NCI-H526 (cell line): ENCODE measurements around the gene PPP1R37.

Experiments used
- DNase-seq, 2 experiments: peaks; one replicate each; lab custom pipeline; 2025; lab: John Stamatoyannopoulos, UW

Gene PPP1R37

DNA sequence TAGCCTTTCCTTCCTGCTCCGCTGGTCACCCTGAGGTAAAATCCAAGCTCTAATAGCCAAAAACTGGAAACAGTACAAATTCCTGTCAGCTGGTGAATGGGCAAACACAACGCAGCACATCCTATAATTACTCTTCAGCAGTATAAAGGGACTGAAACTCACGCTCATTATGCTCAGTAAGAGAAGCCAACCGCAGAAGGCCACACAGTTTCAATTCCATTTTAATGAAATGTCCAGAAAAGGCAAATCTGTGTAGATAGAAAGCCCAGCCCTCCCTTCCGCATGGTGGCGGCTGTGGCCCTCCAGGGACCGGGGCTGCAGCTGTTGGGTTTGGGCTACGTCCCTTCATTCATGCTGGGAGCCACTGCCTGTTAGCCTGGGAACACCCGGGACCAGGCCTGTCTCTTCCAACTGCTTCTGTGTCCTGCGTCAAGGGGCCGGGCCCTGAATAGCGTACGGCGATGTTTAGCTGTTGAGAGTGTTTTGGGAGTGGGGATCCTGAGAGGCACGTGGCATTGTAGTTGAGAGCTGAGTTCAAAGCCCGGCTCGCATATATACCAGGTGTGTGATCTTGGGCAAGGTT, 44.3 kb downstream of the PPP1R37 start:
- DNase-seq: no peak

- no peak for DNase-seq
Observed at GRCh38 chr19:45138303-45138751, 45.3 kb downstream of the PPP1R37 start.

DNA sequence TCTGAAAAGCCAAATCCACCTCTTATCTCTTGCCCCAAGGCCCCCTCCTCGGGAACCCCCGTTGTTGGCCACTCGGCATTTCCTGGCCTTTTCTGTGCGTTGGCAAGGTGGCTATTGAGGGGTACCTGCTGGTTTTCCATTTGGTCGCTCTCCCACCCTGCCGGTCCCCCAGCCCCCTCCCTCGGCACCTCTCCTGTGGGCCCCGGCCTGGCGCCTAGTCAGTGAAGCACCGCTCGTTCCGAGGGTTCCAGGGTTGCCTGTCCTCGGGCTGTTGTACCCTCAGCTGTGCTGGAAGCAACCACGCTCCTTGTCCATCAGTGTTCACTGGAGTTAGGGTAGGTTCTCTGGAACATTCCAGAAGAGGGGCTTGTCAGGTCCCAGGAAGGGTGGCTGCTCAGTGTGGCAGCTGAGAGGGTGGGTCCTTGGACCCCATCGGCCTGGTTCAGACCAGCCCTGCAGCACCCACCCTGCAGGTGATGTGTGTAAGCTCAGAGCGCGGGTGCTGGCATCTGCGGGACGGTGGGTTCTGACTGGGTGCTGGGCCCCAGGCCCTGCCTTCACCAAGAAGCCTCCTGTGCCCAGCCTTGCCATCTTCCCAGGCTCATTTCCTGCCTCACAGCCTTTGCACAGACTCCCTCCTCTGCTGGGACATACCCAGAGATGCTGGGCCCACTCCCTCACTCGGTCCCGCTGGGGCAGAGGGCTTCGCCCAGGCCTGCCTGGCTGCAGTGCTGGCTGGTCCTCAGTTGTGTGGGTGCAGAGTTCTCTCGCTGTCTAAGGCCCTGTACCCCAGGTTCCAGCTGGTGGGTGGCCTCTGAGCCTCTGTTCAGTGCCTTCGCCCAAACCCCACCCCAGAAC, 46.5 kb downstream of the PPP1R37 start:
- DNase-seq: no peak

DNA sequence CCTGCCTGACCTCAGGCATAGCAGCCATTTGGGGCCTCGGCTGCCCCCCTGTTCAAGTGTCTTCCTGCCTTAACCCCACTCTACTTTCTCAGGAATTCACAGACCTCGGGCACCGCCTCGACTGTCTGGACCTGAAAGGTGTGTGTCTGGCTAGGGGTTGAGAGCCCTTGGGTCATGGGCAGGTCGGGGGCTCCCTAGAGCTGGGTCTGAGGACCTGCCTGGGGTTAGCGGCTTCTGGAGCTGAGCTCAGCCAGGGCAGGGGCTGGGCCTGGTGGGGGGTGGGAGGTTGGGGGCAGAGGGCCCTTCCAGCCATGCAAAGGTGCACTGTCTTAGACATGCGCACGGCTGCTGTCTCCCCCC, 47.1 kb downstream of the PPP1R37 start:
- DNase-seq: no peak

DNA sequence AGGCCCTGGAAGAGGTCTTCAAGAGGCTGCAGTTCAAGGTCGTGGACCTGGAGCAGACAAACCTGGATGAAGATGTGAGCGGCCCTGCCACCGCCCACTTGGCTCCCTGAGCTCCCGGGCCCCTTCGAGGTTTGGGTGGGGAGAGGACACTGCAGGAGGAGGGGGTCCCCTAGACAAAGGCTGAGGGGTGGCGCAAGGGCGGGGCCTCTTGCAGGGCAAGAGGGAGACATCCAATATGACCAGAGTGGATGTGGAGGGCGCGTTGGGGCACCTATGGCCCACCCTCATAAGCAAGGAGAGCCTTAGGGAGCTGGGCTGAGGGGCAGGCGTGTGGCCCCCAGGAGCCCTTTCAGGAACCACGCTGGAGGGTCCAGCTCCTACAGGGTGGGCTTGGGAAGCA, 47.6 kb downstream of the PPP1R37 start:
- DNase-seq: no peak

DNA sequence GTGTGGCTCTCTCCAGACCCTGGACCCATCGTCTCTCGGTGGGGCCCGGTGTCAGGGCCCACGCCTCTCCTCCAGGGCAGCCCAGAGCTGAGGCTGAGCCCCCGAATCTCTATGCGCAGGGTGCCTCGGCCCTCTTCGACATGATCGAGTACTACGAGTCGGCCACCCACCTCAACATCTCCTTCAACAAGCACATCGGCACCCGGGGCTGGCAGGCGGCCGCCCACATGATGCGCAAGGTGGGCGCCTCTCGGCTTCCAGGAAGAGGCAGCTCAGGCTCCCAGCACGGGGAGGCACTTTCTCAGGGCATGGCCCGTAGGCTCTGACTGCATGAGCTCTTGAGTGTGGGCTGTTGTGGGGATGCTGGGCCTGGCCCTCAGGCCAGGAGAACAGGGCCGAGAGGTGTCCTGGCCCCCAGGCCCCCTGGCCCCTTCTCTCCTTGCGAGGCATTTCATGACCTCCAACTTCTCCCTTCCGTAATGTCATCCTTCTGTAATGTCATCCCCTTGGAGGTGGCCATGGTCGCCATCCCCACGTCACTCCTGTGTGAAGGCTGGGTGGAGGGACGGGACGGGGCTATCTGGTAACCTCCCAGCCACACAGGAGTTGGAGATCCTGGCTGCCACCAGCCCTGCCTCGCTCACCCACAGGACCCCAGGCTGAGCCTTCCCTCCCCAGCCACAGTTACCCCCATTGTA, 48.4 kb downstream of the PPP1R37 start:
- no peak for DNase-seq

DNA sequence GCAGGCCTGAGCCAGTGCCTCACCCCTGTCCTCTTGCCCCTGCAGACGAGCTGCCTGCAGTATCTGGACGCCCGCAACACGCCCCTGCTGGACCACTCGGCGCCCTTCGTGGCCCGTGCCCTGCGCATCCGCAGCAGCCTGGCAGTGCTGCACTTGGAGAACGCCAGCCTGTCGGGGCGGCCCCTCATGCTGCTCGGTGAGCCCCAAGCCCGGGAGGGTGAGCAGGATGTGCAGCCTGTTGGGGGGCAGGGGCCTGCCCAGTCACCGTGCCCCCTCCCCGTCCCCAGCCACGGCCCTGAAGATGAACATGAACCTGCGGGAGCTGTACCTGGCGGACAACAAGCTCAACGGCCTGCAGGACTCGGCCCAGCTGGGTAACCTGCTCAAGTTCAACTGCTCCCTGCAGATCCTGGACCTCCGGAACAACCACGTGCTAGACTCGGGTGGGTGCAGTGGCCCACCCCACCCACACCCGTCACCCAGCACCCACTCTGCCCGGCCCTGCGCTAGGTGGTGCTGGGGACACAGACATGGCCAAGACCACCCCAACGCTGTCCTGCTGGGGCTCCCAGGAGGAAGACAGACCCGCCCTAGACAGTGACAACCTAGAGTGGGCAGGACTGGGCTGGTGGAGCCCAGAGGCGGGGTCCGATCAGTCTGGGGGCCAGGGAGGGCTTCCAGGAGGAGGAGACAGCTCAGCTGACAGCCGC, 49.2 kb downstream of the PPP1R37 start:
- DNase-seq: no peak

GRCh38 chr19:45142726-45143110, 49.7 kb downstream of the PPP1R37 start:
- DNase-seq: no peak

- no peak for DNase-seq
Observed at GRCh38 chr19:45144431-45145269, 51.7 kb downstream of the PPP1R37 start.

GRCh38 chr19:45145270-45146189, 52.6 kb downstream of the PPP1R37 start:
- DNase-seq: no peak

GRCh38 chr19:45146251-45146650, 53.3 kb downstream of the PPP1R37 start:
- no peak for DNase-seq

- DNase-seq: no peak
Observed at GRCh38 chr19:45146741-45147205, 53.8 kb downstream of the PPP1R37 start.

- no peak for DNase-seq
Observed at GRCh38 chr19:45147835-45148676, 55.1 kb downstream of the PPP1R37 start.

DNA sequence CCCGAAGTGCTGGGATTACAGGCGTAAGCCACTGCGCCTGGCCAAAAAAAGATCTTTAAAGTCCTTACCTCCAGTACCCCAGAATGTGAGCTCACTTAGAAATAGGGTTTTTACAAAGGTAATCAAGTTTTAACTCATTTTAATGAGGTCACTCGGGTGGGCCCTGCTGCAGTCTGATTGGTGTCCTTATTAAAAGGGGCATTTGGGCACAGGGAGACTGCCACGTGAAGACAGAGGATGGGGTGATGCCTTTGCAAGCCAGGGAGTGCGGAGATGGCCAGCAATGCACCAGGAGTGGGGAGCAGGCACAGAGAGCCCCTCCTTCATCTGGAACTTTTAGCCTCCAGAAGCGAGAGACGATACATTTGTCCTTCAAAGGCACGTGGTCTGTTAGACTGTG, 56.1 kb downstream of the PPP1R37 start:
- DNase-seq: no peak

DNA sequence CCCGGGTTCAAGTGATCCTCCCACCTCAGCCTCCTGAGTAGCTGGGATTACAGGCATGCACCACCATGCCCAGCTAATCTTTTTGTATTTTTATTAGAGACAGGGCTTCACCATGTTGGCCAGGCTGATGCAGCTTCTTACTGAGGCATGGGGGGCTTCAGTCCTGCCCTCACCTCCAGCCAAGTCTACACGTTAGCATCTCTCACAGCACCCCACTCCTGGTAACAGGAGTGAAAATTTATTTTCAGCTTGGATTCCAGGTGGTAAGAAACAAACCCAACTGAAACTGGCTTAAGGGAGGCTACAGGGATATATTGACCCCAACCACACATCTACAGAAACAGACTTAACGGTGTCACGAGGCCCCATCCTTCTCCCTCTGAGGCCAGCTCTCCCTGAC, 57.2 kb downstream of the PPP1R37 start:
- DNase-seq: no peak

DNA sequence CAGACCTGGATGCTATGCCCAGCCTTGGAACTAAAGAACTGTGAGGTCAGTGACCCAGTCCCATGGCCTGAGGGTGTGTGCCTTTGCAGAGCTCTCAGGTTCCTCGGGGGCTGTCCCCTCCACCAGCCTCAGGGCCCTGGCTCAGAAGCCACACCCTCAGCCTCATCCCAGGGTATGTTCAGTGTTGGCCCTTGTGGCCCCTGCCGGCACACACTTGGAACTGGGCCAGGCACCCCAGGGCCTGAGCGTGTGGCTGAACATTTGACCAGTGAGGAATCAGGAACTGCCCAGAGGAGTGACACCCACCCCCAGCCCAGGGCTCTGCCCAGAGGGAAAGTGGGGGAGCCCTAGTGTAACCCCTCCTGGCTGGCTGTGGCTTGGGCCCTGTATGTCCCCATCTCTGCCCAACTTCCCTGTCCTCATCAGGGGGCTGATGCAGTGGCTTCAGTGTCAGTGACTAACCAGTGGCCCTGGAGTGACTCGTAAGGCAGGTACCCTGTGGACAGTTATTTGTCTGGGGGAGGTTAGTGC, 57.8 kb downstream of the PPP1R37 start:
- DNase-seq: no peak

DNA sequence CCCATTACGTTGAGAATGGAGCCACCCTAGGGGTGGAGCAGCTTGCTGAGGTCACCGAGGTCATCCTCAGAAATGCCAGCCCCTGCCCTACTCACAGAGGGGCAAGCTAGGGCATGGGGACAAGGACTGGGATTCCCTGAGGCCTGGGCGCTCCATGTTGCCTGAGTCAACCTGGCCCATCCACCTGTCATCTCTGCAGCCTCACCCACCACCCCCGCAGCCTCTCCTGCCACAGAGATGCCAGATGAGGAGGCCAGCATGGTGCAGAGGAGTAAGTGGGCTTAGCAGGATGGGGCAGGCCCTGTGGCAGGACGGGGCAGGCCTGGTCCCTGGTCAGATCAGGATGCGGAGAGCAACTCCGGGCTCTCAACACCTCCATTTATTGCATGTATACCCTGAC, 58.3 kb downstream of the PPP1R37 start:
- no peak for DNase-seq

GRCh38 chr19:45151821-45152503, 59.0 kb downstream of the PPP1R37 start:
- no peak for DNase-seq
